GM12865 (cell line): ENCODE measurements around the gene ANKLE1.

Experiments
- DNase-seq: peaks from one replicate; pipeline ENCODE4 v3.0.0; 2010; ENCODE audit warnings: low read depth
- H3K4me3 ChIP-seq: 2 replicates; pipeline ENCODE4 v1.5.1; 2011; ENCODE audit warnings: mild to moderate bottlenecking, low read depth, low read length, control low read depth
- TF ChIP-seq, protein P1 (sequence below): IDR thresholded peaks from 2 replicates; pipeline ENCODE4 v1.5.1; 2011; ENCODE audit warnings: low read length, control low read depth, low read depth, inconsistent platforms; ENCODE audit not compliant: insufficient read depth; ENCODE audit errors: missing control alignments

Gene ANKLE1

DNA sequence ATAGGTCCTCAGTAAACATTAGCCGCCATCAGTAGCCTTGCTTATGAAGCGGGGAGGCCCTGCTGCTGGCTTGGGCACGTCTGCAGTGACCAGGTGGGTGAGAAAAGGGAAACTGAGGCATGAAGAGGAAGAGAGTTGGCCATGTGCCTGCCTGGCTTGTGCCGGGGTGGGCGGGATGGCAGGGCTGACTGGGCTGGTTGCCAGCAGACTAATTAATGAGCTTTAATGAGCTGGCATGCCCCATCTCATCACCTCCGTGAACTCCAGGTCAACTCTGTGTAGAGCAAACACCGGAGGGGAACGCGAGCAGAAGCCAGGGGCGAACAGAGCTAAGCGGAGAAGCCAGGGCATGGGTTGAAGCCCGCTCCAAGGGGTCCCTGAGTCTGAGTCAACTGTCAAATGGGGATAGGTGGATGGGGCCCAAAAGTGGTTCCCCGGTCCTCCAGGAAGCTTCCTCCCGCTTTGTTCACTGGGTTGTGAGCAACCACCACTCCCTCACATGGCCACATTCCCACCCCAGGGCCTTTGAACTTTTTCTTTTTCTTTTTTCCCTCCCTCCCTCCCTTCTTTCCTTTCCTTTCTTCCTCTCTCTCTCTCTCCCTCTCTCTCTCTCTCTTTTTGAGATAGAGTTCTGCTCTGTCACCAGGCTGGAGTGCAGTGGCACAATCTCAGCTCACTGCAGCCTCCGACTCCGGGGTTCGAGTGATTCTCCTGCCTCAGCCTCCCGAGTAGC lies 44.7 kb upstream of the ANKLE1 start:
- TF ChIP-seq, protein P1, sequence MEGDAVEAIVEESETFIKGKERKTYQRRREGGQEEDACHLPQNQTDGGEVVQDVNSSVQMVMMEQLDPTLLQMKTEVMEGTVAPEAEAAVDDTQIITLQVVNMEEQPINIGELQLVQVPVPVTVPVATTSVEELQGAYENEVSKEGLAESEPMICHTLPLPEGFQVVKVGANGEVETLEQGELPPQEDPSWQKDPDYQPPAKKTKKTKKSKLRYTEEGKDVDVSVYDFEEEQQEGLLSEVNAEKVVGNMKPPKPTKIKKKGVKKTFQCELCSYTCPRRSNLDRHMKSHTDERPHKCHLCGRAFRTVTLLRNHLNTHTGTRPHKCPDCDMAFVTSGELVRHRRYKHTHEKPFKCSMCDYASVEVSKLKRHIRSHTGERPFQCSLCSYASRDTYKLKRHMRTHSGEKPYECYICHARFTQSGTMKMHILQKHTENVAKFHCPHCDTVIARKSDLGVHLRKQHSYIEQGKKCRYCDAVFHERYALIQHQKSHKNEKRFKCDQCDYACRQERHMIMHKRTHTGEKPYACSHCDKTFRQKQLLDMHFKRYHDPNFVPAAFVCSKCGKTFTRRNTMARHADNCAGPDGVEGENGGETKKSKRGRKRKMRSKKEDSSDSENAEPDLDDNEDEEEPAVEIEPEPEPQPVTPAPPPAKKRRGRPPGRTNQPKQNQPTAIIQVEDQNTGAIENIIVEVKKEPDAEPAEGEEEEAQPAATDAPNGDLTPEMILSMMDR: no peak
- no peak overlapping the region for H3K4me3 ChIP-seq
- no peak for DNase-seq

DNA sequence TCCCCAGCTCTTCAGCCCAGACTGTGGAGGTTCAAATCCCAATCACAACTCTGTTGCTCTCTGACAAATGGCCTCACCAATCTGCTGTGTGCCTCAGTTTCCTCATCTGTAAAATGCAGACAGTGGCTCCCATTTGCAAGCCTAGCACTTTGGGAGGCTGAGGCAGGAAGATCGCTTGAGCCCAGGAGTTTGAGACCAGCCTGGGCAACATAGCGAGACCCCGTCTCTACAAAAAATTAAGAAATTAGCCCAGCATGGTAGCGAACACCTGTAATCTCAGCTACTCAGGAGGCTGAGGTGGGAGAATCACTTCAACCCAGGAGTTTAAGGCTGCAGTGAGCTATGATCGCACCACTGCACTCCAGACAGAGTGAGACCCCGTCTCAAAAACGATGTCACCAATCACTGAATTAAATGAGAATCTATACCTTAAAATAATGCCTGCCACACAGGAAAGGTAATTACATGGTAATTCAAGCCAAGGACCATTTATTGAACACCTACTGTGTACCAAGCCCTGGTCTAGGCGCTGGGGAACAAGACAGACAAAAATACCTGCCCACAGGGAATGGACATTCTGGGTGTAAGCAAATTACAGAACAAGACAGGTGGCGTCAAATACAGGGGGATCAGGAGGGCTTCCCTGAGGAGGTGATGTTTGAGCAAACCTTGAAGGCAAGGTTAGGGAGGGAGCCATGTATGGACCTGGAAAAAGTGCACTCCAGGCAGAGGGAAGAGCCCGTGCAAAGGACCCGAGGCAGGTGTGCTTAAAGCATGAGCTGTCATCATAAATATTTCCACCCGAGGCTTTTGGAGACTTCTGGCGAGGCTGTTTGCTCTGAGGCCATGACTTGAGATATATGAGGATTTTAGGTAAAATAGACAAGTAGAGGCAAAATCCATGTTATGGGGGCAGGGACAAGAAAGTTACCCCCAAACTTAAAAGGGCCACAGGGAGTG lies 43.7 kb upstream of the ANKLE1 start:
- no peak for DNase-seq
- no peak overlapping the region for H3K4me3 ChIP-seq
- TF ChIP-seq, protein P1: no peak

DNA sequence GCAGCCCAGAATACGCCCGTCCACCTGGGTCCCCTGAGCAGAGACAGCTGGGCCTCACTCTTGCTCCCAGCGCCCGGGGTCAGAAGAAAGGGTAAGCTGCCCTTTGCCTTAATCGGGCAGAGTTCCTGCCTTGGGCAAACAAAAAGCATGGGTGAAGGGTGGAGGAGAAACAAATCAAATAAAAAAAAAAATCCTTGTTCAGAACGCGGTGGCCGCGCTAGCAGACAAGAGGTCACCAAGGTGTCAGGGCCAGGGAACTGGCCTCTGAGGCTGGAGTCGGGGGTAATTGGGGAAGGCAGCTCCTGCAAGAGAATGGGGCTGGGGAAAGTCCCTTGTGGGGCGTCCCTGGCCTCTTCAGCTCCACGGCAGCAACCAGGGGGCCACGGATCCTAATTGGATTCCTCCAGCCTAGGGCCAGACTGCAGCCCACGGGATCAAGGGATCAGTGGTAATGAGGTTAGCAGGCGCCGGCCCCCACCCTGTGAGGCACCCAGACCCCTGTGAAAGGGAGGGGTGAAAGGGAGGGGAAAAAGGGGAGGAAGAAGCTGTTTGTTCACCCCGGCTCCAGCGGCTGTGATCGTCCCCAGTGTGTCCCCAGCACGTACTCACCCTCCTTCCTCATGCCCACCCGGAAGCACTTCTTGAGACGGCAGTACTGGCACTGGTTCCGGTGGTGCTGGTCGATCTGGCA lies 41.5 kb upstream of the ANKLE1 start:
- DNase-seq: no peak
- H3K4me3 ChIP-seq: no peak overlapping the region

DNA sequence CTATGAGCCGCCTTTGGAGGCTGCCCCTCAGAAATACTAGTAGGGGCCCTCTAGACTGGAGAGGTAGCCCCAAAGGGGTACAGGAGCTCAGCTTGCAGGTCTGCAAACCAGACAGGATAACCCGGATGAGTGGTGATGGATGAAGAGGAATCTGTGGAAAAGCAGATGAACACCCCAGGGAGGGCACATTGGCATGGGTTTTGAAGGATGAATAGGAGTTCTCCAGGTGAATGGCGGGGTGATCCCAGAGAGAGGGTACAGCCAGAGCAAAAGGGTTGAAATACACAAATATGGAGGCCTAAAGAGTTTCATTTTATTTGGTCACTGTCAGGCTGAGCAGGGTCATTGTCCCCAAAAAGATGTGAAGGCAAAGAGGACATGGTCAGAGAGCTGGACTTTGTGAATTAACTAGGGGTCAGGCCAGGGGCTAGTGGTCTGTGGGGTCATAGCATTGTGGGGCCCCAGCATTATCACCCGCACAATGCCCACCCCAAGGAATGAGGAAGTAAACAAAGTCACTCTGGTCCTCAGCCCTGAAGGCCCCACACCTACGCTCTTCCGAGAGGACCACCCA lies 40.8 kb upstream of the ANKLE1 start:
- no peak overlapping the region for H3K4me3 ChIP-seq
- DNase-seq: no peak
- TF ChIP-seq, protein P1: no peak

More for the DNA sequence above, 41.5 kb upstream of the ANKLE1 start:
- TF ChIP-seq, protein P1: no peak

DNA sequence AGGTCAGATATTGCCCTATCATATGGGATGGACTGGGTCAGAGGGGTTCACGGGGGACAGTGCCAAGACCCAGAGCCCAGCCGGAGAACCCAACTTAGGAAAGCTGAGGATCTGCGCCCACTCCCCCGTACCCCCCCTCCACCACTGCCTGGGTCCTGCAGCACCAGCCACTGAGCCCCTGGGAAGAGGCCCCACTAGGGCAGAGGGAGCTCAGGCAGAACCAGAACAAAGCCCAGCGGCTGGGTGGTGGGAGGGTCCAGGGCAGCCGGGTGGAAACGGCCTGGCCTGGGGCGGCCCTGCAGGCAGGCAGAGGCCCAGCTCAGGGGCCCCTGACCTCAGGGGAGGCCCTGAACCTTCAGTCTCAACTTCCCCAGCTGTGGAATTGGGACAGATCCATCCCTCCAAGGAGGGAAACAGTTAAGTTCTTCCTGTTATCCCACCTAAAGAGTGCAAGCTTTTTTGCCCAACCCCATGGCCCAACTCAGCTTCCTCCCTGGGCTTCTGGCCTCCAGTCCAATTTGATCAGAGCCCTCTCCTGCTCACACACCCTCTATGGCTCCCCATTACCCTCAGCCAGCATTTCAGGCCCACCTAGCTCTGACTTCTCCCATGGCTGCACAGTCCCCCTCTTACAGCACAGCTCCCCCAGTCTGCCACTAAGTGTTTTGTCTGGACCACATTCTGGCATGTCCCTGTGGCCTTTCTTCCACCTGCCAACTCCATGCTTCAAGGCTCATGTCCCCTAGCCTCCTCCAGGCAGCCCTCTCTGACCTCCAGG lies 39.1 kb upstream of the ANKLE1 start:
- TF ChIP-seq, protein P1: no peak
- DNase-seq: no peak
- H3K4me3 ChIP-seq: no peak overlapping the region

DNA sequence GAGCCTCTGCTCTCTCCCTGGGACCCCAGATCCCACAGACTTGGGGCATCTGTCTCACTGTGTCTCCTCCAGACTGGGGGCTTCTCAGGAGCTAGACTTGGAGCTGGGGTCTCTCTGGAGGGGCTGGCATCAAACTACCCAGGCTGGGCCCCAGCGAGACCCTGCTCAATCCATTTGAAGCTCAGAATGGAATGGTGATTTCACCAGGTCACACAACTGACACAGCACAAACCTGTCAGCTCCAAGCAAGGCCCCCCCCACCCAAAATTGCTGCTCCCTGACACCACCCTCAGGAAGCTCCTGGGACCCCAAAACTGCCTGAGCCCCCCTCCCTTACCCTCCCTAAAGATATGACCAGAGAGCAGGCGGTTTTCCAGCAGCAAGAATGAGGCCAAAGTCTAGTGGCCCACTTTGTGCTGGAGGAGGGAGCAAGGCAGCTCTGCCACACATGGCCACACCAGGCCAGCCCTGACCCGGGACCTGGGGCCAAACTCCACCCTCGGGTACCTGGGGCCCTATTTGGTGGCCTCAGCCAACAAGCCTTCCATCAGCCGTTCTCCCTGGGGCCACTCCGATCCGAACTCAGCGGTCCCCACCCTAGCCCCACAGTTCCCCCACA lies 38.4 kb upstream of the ANKLE1 start:
- no peak for DNase-seq
- TF ChIP-seq, protein P1: no peak
- H3K4me3 ChIP-seq: no peak overlapping the region
